SIG-M5 (cell line): ENCODE results near the gene SAMD3.
"Not testable (repeated sequence)": the region's sequence is repeated elsewhere in the genome, so short reads cannot be mapped to it uniquely, and the experiment has no call there.

Experiments
- DNase-seq: peaks from one replicate; lab custom pipeline; 2025; lab: John Stamatoyannopoulos, UW

Gene SAMD3

GRCh38 chr6:130173377-130174004, 49.3 kb downstream of the SAMD3 start:
- DNase-seq = not testable (repeated sequence)

GRCh38 chr6:130170160-130170559, 52.6 kb downstream of the SAMD3 start:
- not testable (repeated sequence) for DNase-seq

- no peak for DNase-seq
Observed at GRCh38 chr6:130167655-130168054, 55.1 kb downstream of the SAMD3 start.

- DNase-seq = no peak
Observed at GRCh38 chr6:130164251-130164650, 58.5 kb downstream of the SAMD3 start.

- no peak for DNase-seq
Observed at GRCh38 chr6:130163266-130163665, 59.5 kb downstream of the SAMD3 start.

- DNase-seq = no peak
Observed at GRCh38 chr6:130162421-130162820, 60.3 kb downstream of the SAMD3 start.

GRCh38 chr6:130161683-130162404, 60.9 kb downstream of the SAMD3 start:
- no peak for DNase-seq

GRCh38 chr6:130159956-130160355, 62.8 kb downstream of the SAMD3 start:
- no peak for DNase-seq

- DNase-seq = no peak
Observed at GRCh38 chr6:130158548-130158947, 64.2 kb downstream of the SAMD3 start.

- DNase-seq = no peak
Observed at GRCh38 chr6:130158056-130158455, 64.7 kb downstream of the SAMD3 start.

GRCh38 chr6:130156908-130157307, 65.8 kb downstream of the SAMD3 start:
- DNase-seq = no peak

- no peak for DNase-seq
Observed at GRCh38 chr6:130152908-130153510, 69.7 kb downstream of the SAMD3 start.

- no peak for DNase-seq
Observed at GRCh38 chr6:130150906-130151305, 71.8 kb downstream of the SAMD3 start.

- not testable (repeated sequence) for DNase-seq
Observed at GRCh38 chr6:130149016-130149415, 73.7 kb downstream of the SAMD3 start.

- DNase-seq = no peak
Observed at GRCh38 chr6:130148181-130148580, 74.6 kb downstream of the SAMD3 start.

- no peak for DNase-seq
Observed at GRCh38 chr6:130147111-130147510, 75.6 kb downstream of the SAMD3 start.

- no peak for DNase-seq
Observed at GRCh38 chr6:130143709-130144108, 79.0 kb downstream of the SAMD3 start.

GRCh38 chr6:130140084-130140483, 82.7 kb downstream of the SAMD3 start:
- no peak for DNase-seq

GRCh38 chr6:130138909-130139242, 83.9 kb downstream of the SAMD3 start:
- no peak for DNase-seq

GRCh38 chr6:130138116-130138908, 84.4 kb downstream of the SAMD3 start:
- DNase-seq = no peak

- no peak for DNase-seq
Observed at GRCh38 chr6:130136798-130137197, 86.0 kb downstream of the SAMD3 start.

GRCh38 chr6:130134582-130134981, 88.2 kb downstream of the SAMD3 start:
- DNase-seq = no peak

GRCh38 chr6:130132286-130132701, 90.5 kb downstream of the SAMD3 start:
- no peak for DNase-seq
